ENCODE measurements around the gene TNS4.

TNS4 gene

DNA sequence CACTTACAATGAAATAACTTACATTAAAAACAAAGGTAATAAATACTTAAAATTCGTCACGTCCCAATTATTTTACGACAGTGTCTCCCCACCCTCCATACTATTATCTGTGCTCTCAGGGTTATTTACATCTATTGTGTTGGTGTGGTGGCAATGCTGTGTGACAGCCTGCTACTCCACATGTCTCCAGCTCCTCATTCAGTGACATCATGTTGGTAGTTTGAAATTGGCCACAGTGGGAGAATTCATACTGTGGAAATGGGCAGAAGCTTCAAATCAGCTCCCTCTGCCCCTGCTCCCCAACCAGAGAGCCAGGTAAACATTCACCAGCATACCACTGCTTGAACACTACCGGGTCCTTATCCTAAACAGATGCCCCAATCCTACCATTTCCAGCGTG is 6.3 kb downstream of the TNS4 start:
- peaks cover 6% of the 10 kb centered on the region; the same call in 1 of the 2 replicates for H3K27me3 ChIP-seq
- no peak for TF ChIP-seq Cebpa-rat (IDR thresholded peaks at IDR 0.05)
- H4K20me1 ChIP-seq: no peaks in the 10 kb centered on the region
- H3K9me3 ChIP-seq: no peaks in the 10 kb centered on the region
- H3K4me1 ChIP-seq: peaks cover 54% of the 10 kb centered on the region
- H3K4me2 ChIP-seq: no peak overlapping the region
- no peak overlapping the region for H3K27ac ChIP-seq
- no peaks in the 10 kb centered on the region for H3K36me3 ChIP-seq
- no peak overlapping the region for H3K4me3 ChIP-seq
- H3K9ac ChIP-seq: no peak overlapping the region

DNA sequence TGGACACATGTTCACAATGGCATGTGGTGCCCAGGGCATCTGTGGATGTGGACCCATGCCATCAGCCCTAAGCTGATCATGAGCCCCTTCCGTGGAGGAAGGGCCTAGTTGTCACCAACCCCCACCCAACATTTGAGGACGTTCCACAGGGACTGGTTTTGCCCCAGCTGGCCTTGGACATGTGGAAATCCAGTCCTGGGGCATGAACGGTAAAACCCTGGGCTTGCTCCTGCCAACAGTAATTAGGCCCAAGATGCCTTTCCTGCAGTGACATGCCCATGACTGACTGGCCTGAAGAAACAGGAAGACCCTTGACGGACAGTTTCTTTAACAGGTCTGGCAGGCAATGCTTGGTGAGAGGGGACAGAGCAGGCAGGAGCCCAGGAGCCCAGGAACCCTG is 7.7 kb downstream of the TNS4 start:
- Histone ChIP-seq H4K20me1 (no peaks in the 10 kb centered on the region), H3K4me2 (no peak overlapping the region), H3K4me3 (no peak overlapping the region), H3K9ac (no peak overlapping the region), H3K9me3 (no peaks in the 10 kb centered on the region), H3K4me1 (peaks cover 54% of the 10 kb centered on the region), H3K27me3 (no peaks in the 10 kb centered on the region), H3K27ac (0 out of 2 replicates have a peak overlapping the region, but pooled peaks have one; percentile 22), H3K36me3 (no peaks in the 10 kb centered on the region)
- TF ChIP-seq Cebpa-rat (IDR thresholded peaks at IDR 0.05): no peak

DNA sequence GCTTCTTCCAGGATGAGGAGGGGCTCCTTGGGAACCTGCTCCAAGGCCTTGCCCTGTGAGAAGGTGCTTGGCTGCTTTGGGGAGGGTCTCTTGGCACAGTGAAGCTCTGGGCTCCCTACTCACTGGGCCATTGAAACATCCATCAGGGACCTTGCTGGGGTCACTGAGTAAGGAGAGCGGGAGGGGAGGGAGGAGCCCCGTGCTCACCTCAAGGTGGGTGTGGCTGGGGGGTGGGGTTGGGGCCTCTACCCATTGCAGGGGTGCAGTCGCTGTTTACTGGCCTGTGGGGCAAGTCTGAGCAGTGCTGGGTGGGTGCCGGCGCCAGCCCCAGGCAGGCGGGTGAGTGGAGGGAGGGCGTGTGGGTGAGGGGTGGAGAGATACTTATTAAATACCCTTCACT is 9.9 kb downstream of the TNS4 start:
- Histone ChIP-seq H3K4me1 (peaks cover 52% of the 10 kb centered on the region), H3K4me3 (no peak overlapping the region), H3K9me3 (no peaks in the 10 kb centered on the region), H3K9ac (no peak overlapping the region), H3K36me3 (no peaks in the 10 kb centered on the region), H3K27me3 (no peaks in the 10 kb centered on the region), H3K4me2 (no peak overlapping the region), H3K27ac (0 out of 2 replicates have a peak overlapping the region, but pooled peaks have one; percentile 58), H4K20me1 (no peaks in the 10 kb centered on the region)
- no peak for TF ChIP-seq Cebpa-rat (IDR thresholded peaks at IDR 0.05)

- H4K20me1 ChIP-seq: no peaks in the 10 kb centered on the region
- H3K4me1 ChIP-seq: peaks cover 54% of the 10 kb centered on the region
- no peaks in the 10 kb centered on the region for H3K27me3 ChIP-seq
- peak overlapping the region; percentile 58 for H3K27ac ChIP-seq
- no peak for TF ChIP-seq Cebpa-rat (IDR thresholded peaks at IDR 0.05)
- peak overlapping the region; percentile 0; the same call in 1 of the 2 replicates for H3K9ac ChIP-seq
- H3K4me3 ChIP-seq: no peak overlapping the region
- H3K9me3 ChIP-seq: no peaks in the 10 kb centered on the region
- peak overlapping the region; percentile 64 for H3K4me2 ChIP-seq
- H3K36me3 ChIP-seq: no peaks in the 10 kb centered on the region
These were observed 10.4 kb downstream of the TNS4 start for GRCh38 chr17:40490982-40491381.

DNA sequence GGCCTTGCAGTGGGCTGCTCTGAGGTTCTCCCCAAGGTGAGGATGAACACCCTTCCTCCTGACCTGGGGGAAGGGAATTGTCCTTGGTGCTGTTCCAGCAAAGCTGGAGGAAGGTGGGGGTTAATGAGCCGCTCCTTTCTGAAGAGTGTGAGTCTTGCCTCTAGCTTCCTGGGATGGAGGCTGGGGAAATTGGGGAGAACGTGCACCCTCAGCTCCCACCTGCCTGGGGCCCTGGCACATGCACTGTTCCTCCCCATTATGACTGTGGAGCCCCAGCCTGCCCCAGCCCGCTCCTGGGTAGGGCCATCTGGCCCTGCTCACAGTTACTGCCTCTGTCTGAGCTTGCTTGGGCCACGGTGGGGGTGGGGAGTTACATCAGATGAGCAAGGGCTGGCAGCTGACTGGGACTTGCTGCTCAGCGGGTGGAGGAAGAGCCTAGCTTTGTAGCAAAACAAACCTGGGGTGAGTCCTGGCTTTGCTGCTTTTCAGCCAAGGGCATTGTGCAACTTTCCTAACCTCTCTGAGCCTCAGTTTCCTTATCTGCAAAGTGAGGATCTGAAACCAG is 11.1 kb downstream of the TNS4 start:
- Histone ChIP-seq H3K4me1 (peaks cover 52% of the 10 kb centered on the region), H3K36me3 (no peaks in the 10 kb centered on the region), H4K20me1 (no peaks in the 10 kb centered on the region), H3K27me3 (no peaks in the 10 kb centered on the region), H3K4me3 (no peak overlapping the region), H3K9me3 (no peaks in the 10 kb centered on the region), H3K9ac (peak overlapping the region; percentile 0; the same call in 1 of the 2 replicates), H3K27ac (peak overlapping the region; percentile 58), H3K4me2 (peak overlapping the region; percentile 64)
- TF ChIP-seq Cebpa-rat (IDR thresholded peaks at IDR 0.05): 0 out of 2 replicates have a peak, but pooled peaks have one; percentile 7

- Histone ChIP-seq H3K4me1 (peaks cover 49% of the 10 kb centered on the region), H3K36me3 (no peaks in the 10 kb centered on the region), H3K9ac (no peak overlapping the region), H3K27ac (no peak overlapping the region), H3K27me3 (no peaks in the 10 kb centered on the region; the same call in 1 of the 2 replicates), H4K20me1 (no peaks in the 10 kb centered on the region), H3K4me2 (no peak overlapping the region), H3K9me3 (no peaks in the 10 kb centered on the region), H3K4me3 (no peak overlapping the region)
- TF ChIP-seq Cebpa-rat (IDR thresholded peaks at IDR 0.05): no peak
These were observed 13.9 kb downstream of the TNS4 start for GRCh38 chr17:40487371-40488020.

DNA sequence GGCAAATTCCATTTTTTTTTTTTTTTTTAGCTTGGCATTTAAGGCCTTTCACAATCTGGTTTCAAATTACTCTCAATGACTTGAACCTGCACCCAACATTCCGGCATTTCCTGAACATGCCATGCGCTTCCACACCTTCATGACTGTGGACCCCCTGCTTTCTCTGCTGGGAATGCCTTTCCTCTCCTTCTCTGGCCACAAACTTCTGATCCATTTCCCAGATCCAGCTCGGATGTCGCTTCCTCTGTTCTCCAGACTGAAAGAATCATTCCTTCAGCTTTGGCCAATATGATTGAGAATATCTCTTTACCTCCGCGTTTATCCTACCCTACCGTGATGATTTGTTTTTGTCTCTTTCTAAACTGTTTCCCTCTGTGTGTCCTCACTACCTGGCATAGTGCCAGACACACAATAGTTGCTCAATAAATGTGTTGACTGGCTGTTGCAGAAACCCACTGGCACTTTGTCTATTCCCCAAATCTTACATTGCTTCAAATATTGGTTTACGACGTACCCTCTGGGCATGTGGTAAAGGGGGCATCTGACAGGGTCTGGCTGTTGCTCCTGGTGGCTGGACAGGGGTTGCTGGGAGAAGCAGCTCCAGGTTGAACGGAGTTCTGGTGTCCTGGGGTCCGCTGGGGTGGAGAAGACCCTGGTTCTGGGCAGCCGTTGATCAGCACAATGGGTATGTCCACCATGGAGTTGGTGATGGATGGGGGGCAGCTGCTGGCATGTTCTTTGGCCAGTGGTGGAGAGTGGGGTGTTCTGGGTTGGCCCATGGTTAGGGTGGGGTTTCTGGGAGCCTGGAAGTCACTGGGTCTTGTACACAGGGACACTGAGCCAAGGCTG is 14.7 kb downstream of the TNS4 start:
- H3K4me2 ChIP-seq: no peak overlapping the region
- no peaks in the 10 kb centered on the region for H4K20me1 ChIP-seq
- H3K36me3 ChIP-seq: no peaks in the 10 kb centered on the region
- no peaks in the 10 kb centered on the region for H3K9me3 ChIP-seq
- H3K4me3 ChIP-seq: no peak overlapping the region
- H3K27me3 ChIP-seq: no peaks in the 10 kb centered on the region; the same call in 1 of the 2 replicates
- no peak overlapping the region for H3K27ac ChIP-seq
- no peak overlapping the region for H3K9ac ChIP-seq
- H3K4me1 ChIP-seq: peaks cover 57% of the 10 kb centered on the region
- TF ChIP-seq Cebpa-rat (IDR thresholded peaks at IDR 0.05): no peak

- Histone ChIP-seq H3K27ac (no peak overlapping the region), H3K4me1 (peaks cover 60% of the 10 kb centered on the region), H3K4me2 (0 out of 2 replicates have a peak overlapping the region, but pooled peaks have one; percentile 15), H3K4me3 (no peak overlapping the region), H4K20me1 (no peaks in the 10 kb centered on the region), H3K36me3 (no peaks in the 10 kb centered on the region), H3K9me3 (no peaks in the 10 kb centered on the region), H3K27me3 (no peaks in the 10 kb centered on the region; the same call in 1 of the 2 replicates), H3K9ac (no peak overlapping the region)
- no peak for TF ChIP-seq Cebpa-rat (IDR thresholded peaks at IDR 0.05)
These were observed 15.4 kb downstream of the TNS4 start for GRCh38 chr17:40485851-40486521.

DNA sequence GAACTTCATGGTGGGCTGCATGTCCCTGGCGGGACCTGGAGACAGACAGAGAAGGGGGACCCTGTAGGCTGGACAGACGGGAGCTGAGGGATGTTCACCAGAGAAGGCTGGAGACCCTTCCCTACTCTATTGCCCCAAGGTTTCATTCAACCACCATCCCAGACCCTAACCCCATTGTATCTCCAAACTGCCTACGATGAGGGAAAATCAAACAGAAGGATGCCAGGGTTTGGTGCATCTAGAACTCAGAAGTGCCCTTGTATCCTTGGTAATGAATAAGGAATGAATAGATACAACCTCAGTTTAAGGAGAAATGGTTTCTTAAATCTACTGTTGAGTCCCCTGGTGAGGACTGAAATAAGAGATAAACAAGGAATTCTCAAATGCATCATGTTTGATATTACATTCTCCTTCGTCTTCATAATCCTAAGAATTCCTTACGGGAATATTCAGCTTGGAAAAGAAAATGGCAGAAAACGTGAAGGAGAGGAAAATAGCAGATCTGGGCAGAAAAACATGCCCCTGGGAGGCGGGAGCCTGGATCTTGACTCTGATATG is 16.4 kb downstream of the TNS4 start:
- Histone ChIP-seq H3K4me1 (peaks cover 60% of the 10 kb centered on the region), H3K4me3 (no peak overlapping the region), H4K20me1 (no peaks in the 10 kb centered on the region), H3K27ac (no peak overlapping the region), H3K9ac (no peak overlapping the region), H3K27me3 (no peaks in the 10 kb centered on the region; the same call in 1 of the 2 replicates), H3K4me2 (no peak overlapping the region), H3K9me3 (no peaks in the 10 kb centered on the region), H3K36me3 (no peaks in the 10 kb centered on the region)
- no peak for TF ChIP-seq Cebpa-rat (IDR thresholded peaks at IDR 0.05)

Measured in BLaER1 (cell line).